ENCODE results near the gene CUZD1.

The CUZD1 gene

DNA sequence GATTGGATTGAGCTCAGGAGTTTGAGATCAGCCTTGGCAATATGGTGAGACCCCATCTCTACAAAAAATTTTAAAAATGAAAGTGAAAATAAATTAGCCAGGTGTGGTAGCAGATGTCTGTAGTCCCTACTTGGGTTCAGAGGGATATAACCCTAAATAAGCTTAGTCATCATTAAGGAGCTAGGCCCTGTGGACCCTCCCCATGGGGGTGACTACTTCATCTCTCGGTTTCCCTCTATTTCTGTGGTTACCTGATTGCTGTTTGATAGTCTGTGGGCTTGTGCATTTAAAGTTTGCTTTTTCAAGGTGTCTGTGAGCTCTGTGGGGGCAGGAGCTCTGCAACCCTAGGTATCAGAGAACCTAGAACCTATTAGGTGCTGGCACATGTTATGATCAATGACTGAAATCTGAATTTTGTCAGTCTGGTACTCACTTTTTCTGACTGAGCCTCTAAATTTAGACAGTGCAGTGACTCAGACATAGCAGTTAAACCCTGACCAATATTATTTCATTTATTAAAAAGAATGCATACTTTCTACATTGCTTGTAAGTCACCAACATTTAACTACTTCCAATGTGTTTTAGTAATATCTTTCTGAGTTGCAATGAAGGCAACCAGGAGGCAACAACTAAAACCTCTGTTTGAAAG, 8.1 kb upstream of the CUZD1 start:
- no peak overlapping the region for H3K4me3 ChIP-seq (ENCODE audit: control insufficient read depth, low read depth, low read length)
- TF ChIP-seq CTCF (IDR thresholded peaks at IDR 0.05; ENCODE audit: control insufficient read depth, insufficient read depth, low read depth, low read length, missing control alignments) = no peak
- DNase-seq (ENCODE audit: low read depth) = no peak

GRCh38 chr10:122852261-122852660, 6.6 kb upstream of the CUZD1 start:
- TF ChIP-seq CTCF (IDR thresholded peaks at IDR 0.05; ENCODE audit: control insufficient read depth, insufficient read depth, low read depth, low read length, missing control alignments) = no peak
- no peak overlapping the region for H3K4me3 ChIP-seq (ENCODE audit: control insufficient read depth, low read depth, low read length)
- no peak for DNase-seq (ENCODE audit: low read depth)

- no peak for DNase-seq (ENCODE audit: low read depth)
- no peak overlapping the region for H3K4me3 ChIP-seq (ENCODE audit: control insufficient read depth, low read depth, low read length)
- no peak for TF ChIP-seq CTCF (IDR thresholded peaks at IDR 0.05; ENCODE audit: control insufficient read depth, insufficient read depth, low read depth, low read length, missing control alignments)
Measured at GRCh38 chr10:122850705-122851640, 5.3 kb upstream of the CUZD1 start.

- DNase-seq (ENCODE audit: low read depth) = no peak
Measured at GRCh38 chr10:122849900-122850605, 4.4 kb upstream of the CUZD1 start.

DNA sequence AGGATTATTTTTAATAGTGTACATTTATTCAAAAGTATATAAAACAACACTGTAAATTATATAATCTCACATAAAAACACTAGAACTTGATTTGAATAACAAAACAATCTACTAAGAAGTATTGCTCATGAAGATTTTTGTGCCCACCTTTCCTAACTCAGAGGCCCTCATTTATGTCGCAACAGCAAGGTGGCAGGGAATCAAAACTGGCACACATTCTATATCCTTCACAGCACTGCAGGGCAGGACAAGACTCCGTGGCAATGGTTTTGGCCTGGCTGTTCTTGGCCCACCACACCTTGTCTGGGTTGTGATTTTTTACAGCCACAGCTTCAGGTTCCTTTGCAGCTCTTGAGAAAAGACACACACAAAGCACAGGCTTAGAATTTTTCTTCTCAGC, 3.4 kb upstream of the CUZD1 start:
- no peak for TF ChIP-seq CTCF (IDR thresholded peaks at IDR 0.05; ENCODE audit: control insufficient read depth, insufficient read depth, low read depth, low read length, missing control alignments)
- no peak overlapping the region for H3K4me3 ChIP-seq (ENCODE audit: control insufficient read depth, low read depth, low read length)
- no peak for DNase-seq (ENCODE audit: low read depth)

More at GRCh38 chr10:122849900-122850605, 4.4 kb upstream of the CUZD1 start:
- no peak overlapping the region for H3K4me3 ChIP-seq (ENCODE audit: control insufficient read depth, low read depth, low read length)
- no peak for TF ChIP-seq CTCF (IDR thresholded peaks at IDR 0.05; ENCODE audit: control insufficient read depth, insufficient read depth, low read depth, low read length, missing control alignments)

DNA sequence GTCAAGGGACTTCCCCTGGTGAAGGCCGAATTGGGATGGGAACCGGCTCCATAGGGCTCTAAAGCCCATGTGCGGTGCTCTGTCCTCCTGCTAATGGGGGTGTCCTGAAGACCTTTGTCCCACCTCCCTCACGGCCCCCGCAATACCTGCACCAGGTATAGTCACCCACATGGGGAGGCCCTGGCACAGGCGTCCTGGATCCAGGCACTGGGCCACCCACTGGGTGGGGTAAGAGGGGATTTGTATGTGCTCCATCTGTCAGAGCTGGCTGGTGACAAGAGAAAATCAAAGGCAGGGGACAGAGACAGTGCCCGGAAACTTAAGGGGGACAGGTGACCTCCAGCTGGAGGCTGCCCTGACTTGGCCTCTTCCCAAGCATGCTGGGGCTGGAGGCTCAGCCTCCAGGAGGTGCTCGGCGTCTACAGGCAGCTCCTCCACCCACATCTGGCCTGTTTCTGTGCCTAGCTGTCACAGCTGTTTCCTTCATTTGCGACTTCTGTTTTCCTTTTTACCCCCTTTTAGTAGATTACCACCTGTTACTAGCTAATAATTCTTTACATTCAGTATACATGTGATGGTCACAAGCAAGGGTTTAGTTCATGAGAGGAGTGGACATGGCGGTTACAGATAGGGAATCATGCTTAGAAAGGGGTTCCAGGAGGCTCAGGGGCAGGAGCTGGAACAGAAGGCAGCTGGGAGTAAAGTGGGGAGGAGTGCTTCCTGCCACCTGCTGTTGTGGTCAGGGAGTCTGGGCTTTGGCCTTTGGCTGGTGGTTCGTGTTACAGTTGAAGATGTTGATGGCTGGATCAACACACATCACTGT, 2.3 kb upstream of the CUZD1 start:
- TF ChIP-seq CTCF (IDR thresholded peaks at IDR 0.05; ENCODE audit: control insufficient read depth, insufficient read depth, low read depth, low read length, missing control alignments) = no peak
- DNase-seq (ENCODE audit: low read depth) = no peak
- H3K4me3 ChIP-seq (ENCODE audit: control insufficient read depth, low read depth, low read length) = no peak overlapping the region
